PC-9 (cell line): ENCODE data around the gene MANF.

Source experiments
- EZH2 ChIP-seq: fragments of 200-600 bp; sonication (generic); IDR thresholded peaks from 2 replicates; pipeline ENCODE4 v1.8.0; 2017; ENCODE audit warnings: antibody characterized with exemption, low read depth
- TF ChIP-seq, protein P1 (sequence below): fragments of 200-600 bp; sonication (generic); conservative IDR thresholded peaks from 2 replicates; pipeline ENCODE4 v1.6.1; 2017; ENCODE audit warnings: mixed run types, antibody characterized with exemption, mild to moderate bottlenecking, moderate library complexity

DNA sequence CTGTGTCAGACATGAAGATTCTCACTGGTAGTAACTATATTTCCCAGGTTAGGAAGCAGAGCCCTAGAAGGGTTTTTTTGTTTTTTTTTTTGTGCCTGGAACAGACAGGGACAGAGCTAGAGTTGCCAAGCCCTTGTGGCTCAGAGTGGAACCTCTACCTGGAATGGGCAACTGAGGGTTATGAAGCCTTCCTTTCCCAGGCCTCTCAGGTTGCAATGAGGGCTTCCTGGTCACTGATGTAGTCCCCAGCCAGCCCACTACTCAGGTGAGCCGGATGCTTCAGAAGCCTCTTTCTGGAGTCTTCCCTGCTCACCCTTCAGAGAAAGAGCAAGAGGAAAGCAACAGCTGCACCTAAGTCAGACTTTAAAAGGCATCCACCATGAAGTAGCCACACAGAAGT is 48.8 kb upstream of the MANF start:
- TF ChIP-seq, protein P1, sequence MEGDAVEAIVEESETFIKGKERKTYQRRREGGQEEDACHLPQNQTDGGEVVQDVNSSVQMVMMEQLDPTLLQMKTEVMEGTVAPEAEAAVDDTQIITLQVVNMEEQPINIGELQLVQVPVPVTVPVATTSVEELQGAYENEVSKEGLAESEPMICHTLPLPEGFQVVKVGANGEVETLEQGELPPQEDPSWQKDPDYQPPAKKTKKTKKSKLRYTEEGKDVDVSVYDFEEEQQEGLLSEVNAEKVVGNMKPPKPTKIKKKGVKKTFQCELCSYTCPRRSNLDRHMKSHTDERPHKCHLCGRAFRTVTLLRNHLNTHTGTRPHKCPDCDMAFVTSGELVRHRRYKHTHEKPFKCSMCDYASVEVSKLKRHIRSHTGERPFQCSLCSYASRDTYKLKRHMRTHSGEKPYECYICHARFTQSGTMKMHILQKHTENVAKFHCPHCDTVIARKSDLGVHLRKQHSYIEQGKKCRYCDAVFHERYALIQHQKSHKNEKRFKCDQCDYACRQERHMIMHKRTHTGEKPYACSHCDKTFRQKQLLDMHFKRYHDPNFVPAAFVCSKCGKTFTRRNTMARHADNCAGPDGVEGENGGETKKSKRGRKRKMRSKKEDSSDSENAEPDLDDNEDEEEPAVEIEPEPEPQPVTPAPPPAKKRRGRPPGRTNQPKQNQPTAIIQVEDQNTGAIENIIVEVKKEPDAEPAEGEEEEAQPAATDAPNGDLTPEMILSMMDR, result no peak
- TF ChIP-seq EZH2, result no peak
